ENCODE results near the gene LPO. TPM values are rescaled to one million over a fixed set of nuclear protein-coding genes. Genes with fewer than 3 reads are reported as not detected.

The LPO gene
- total RNA-seq, 1 donor: not detected

DNA sequence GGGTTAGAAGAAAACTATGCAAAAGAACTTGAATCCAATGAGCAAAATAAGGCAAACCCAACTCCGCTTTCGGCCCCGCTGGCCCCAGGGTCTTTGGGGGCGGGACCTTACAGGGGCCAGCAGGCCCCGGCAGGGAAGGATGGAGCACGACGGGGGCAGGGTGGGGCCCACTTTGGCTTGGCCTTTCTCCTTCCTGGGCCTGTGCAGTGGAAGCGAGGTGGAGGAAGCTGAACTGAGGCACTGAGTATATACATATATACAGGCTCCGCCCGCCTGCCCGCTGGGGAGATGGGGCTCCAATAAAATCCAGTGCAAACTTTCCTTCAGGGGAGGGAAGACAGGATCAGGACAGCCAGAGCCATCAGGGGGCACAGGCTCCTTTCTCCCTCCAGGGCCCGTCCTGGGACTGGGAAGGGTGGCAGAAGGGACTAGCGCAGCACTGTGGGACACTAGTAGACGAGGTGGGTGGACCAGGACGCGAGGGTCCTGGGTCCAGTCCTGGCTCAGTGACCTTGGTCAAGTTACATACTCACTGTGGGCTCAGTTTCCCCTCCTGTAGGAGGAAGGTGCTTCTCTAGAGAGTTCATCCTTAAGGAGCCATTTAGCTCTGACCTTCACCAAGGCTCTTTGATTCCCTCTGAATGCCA, 63.2 kb downstream of the LPO start:
- DNase-seq (ENCODE audit: low read depth): no peak
- no peak overlapping the region for H3K4me3 ChIP-seq (ENCODE audit: low read depth, low read length)
- TF ChIP-seq, protein P1, sequence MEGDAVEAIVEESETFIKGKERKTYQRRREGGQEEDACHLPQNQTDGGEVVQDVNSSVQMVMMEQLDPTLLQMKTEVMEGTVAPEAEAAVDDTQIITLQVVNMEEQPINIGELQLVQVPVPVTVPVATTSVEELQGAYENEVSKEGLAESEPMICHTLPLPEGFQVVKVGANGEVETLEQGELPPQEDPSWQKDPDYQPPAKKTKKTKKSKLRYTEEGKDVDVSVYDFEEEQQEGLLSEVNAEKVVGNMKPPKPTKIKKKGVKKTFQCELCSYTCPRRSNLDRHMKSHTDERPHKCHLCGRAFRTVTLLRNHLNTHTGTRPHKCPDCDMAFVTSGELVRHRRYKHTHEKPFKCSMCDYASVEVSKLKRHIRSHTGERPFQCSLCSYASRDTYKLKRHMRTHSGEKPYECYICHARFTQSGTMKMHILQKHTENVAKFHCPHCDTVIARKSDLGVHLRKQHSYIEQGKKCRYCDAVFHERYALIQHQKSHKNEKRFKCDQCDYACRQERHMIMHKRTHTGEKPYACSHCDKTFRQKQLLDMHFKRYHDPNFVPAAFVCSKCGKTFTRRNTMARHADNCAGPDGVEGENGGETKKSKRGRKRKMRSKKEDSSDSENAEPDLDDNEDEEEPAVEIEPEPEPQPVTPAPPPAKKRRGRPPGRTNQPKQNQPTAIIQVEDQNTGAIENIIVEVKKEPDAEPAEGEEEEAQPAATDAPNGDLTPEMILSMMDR (IDR thresholded peaks at IDR 0.05; ENCODE audit: insufficient read depth, low read length): no peak

DNA sequence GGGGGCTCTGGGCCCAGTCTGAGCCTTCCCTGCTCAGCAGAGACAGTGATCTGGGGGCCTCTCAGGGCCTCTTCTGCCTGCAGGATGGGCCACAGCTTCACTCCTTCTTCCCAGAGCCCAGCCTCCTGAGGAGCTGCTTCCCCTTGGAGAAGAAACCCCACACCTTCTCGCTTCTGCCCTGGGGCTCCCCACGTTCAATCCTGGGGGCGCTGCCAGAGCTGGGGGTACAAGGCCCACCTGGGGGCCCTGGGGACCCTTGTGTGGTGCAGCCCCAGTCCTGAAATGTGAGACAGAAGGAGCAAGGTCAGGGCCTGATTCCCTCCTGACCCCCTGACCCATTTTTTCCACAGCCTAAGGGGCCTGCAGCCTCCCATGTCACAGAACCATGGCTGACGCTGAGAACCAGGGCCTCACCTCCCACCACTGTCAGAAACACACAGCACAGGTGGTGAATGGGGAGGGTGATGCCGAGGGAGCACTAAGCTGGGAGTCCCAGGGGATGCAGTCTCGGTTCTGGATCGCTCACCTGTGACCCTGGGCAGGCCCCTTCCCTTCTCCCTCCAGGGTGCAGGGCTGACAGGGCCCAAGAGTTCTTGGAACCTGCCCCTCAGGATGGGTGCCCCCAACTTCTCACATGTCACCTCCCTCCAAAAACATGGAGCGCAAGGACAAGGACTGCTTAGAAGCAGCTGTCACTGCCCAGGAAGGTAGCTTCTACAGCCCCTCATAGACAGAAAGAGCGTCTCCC, 64.0 kb downstream of the LPO start:
- no peak for DNase-seq (ENCODE audit: low read depth)
- TF ChIP-seq, protein P1 (IDR thresholded peaks at IDR 0.05; ENCODE audit: insufficient read depth, low read length): no peak
- H3K4me3 ChIP-seq (ENCODE audit: low read depth, low read length): no peak overlapping the region

GRCh38 chr17:58302919-58303585, 64.7 kb downstream of the LPO start:
- no peak for DNase-seq (ENCODE audit: low read depth)
- TF ChIP-seq, protein P1 (IDR thresholded peaks at IDR 0.05; ENCODE audit: insufficient read depth, low read length): no peak
- H3K4me3 ChIP-seq (ENCODE audit: low read depth, low read length): no peak overlapping the region

DNA sequence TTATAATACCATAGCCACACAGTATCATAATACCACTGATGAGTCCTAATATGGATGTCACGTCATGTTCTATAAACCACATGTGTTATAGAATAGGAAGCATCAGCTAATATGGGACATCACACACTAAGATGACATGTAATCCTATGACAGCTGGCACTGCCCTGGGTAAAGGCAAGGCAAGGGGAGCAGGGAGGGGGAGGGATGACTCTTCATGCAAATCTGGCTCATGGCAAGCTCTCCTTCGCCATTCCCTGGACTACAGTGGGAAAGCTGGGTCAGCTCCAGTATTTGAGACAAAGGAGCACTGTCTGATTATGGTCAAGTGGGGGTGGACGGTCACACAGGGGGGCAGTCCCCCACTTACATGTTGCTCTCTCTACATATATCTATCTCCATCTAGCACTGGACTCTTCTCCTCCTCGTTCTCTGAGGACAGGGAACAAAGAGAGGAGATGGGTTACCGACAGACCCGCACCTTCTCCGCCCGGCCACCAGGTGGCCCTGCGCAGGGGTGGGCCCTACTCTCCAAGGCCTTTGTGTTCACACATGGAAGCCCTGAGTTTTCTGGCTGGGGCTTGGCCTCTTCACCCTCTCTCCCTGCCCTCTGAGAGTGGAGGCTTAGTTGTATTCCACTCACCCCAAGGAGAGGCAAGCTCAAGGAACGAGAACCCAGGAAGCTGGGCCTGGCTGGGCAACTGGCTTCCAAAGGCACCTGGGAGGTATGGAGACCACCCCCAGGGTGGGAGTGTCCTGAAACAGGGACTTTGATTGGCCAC, 65.8 kb downstream of the LPO start:
- DNase-seq (ENCODE audit: low read depth): peak; percentile 27
- TF ChIP-seq, protein P1 (IDR thresholded peaks at IDR 0.05; ENCODE audit: insufficient read depth, low read length): peak; percentile 69
- H3K4me3 ChIP-seq (ENCODE audit: low read depth, low read length): no peak overlapping the region

- DNase-seq (ENCODE audit: low read depth): no peak
- TF ChIP-seq, protein P1 (IDR thresholded peaks at IDR 0.05; ENCODE audit: insufficient read depth, low read length): no peak
- H3K4me3 ChIP-seq (ENCODE audit: low read depth, low read length): no peak overlapping the region
These were observed 66.5 kb downstream of the LPO start for GRCh38 chr17:58304750-58305486.

- TF ChIP-seq, protein P1 (IDR thresholded peaks at IDR 0.05; ENCODE audit: insufficient read depth, low read length): no peak
- H3K4me3 ChIP-seq (ENCODE audit: low read depth, low read length): no peak overlapping the region
- no peak for DNase-seq (ENCODE audit: low read depth)
These were observed 67.2 kb downstream of the LPO start for GRCh38 chr17:58305626-58306025.

Data from fibroblast of the aortic adventitia (primary cell).